ENCODE results near the gene LAMC3.

The LAMC3 gene

DNA sequence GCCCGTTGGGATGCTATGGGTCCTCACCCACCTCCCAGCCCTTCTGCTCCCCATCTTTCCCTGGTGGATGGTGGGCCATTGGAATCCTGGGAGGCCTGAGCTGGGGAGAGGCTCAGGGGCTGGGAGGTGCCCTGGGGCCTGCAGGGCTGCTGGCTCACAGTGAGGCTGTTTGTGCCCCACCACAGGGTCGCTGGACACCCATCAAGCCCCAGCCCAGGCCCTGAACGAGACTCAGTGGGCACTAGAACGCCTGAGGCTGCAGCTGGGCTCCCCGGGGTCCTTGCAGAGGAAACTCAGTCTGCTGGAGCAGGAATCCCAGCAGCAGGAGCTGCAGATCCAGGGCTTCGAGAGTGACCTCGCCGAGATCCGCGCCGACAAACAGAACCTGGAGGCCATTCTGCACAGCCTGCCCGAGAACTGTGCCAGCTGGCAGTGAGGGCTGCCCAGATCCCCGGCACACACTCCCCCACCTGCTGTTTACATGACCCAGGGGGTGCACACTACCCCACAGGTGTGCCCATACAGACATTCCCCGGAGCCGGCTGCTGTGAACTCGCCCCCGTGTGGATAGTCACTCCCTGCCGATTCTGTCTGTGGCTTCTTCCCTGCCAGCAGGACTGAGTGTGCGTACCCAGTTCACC, 82.5 kb downstream of the LAMC3 start (continued):
- TF ChIP-seq, protein P1, sequence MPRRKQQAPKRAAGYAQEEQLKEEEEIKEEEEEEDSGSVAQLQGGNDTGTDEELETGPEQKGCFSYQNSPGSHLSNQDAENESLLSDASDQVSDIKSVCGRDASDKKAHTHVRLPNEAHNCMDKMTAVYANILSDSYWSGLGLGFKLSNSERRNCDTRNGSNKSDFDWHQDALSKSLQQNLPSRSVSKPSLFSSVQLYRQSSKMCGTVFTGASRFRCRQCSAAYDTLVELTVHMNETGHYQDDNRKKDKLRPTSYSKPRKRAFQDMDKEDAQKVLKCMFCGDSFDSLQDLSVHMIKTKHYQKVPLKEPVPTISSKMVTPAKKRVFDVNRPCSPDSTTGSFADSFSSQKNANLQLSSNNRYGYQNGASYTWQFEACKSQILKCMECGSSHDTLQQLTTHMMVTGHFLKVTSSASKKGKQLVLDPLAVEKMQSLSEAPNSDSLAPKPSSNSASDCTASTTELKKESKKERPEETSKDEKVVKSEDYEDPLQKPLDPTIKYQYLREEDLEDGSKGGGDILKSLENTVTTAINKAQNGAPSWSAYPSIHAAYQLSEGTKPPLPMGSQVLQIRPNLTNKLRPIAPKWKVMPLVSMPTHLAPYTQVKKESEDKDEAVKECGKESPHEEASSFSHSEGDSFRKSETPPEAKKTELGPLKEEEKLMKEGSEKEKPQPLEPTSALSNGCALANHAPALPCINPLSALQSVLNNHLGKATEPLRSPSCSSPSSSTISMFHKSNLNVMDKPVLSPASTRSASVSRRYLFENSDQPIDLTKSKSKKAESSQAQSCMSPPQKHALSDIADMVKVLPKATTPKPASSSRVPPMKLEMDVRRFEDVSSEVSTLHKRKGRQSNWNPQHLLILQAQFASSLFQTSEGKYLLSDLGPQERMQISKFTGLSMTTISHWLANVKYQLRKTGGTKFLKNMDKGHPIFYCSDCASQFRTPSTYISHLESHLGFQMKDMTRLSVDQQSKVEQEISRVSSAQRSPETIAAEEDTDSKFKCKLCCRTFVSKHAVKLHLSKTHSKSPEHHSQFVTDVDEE (CRISPR knock-in tag; IDR thresholded peaks at IDR 0.05): no peak

- no peak for ATAC-seq
- TF ChIP-seq ZFP30 (CRISPR knock-in tag; IDR thresholded peaks at IDR 0.05): no peak
- no peak for TF ChIP-seq ARNTL (CRISPR knock-in tag; IDR thresholded peaks at IDR 0.05; ENCODE audit: borderline replicate concordance, low read depth)
- no peak for TF ChIP-seq ZNF70 (CRISPR knock-in tag; IDR thresholded peaks at IDR 0.05)
- TF ChIP-seq ISL1 (CRISPR knock-in tag; IDR thresholded peaks at IDR 0.05): no peak
- TF ChIP-seq ZNF565 (CRISPR knock-in tag; conservative IDR thresholded peaks at IDR 0.05; ENCODE audit: low read depth): no peak
- TF ChIP-seq, protein P2, sequence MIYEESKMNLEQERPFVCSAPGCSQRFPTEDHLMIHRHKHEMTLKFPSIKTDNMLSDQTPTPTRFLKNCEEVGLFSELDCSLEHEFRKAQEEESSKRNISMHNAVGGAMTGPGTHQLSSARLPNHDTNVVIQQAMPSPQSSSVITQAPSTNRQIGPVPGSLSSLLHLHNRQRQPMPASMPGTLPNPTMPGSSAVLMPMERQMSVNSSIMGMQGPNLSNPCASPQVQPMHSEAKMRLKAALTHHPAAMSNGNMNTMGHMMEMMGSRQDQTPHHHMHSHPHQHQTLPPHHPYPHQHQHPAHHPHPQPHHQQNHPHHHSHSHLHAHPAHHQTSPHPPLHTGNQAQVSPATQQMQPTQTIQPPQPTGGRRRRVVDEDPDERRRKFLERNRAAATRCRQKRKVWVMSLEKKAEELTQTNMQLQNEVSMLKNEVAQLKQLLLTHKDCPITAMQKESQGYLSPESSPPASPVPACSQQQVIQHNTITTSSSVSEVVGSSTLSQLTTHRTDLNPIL (CRISPR knock-in tag; IDR thresholded peaks at IDR 0.05; ENCODE audit: low read depth): no peak
- no peak for TF ChIP-seq PATZ1 (CRISPR knock-in tag; IDR thresholded peaks at IDR 0.05; ENCODE audit: borderline replicate concordance)
- no peak for TF ChIP-seq RARB (CRISPR knock-in tag; IDR thresholded peaks at IDR 0.05)
- no peak for TF ChIP-seq BACH2 (CRISPR knock-in tag; IDR thresholded peaks at IDR 0.05; ENCODE audit: borderline replicate concordance)
- no peak for TF ChIP-seq POU6F1 (CRISPR knock-in tag; IDR thresholded peaks at IDR 0.05; ENCODE audit: borderline replicate concordance, low read depth)
- TF ChIP-seq GLIS3 (CRISPR knock-in tag; IDR thresholded peaks at IDR 0.05): no peak
Measured at GRCh38 chr9:131092030-131092429, 83.1 kb downstream of the LAMC3 start.

DNA sequence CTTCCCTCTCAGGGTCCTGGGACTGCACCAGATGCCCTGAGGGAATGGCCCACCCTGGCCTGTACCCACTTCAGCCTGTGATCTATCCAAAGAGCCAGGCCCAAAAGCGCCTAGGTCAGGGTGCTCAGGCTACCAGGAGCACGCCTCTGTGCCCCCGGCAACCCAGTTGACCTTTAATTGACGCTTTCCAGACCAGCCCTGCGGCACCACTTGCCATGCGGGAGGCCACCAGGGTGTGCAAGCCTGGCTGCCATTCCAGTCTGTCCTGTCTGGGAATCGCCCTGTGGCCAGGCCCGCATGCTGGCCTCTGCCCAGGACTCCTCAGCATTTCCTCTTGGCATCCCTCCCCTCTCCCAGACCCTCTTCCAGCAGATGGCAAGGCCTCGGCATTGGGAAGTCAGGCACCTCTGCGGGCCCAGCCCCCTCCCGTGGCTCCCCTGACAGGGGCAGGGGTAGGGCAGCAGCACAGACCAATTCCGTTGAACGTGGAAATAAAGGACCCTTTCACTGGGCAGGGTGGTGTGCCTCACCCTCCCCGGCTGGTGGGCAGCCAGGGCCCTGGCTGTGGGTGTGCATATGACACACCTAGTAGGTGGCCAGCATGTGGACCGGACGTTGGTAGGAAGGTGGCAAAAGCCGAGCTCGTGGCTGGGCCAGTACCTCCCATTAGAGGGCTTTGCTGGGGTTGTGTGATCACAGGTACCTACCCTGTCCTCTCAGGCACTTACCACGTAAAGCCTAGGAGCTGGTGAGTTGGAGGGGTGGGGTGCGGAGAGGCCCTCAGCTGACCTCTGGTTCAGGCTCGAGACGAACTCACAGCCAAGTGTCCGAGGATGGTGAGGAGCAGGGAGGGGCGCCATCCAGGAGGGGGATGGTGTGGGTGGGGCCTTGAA, 83.8 kb downstream of the LAMC3 start:
- TF ChIP-seq, protein P1 (CRISPR knock-in tag; IDR thresholded peaks at IDR 0.05): no peak
- TF ChIP-seq ZFP30 (CRISPR knock-in tag; IDR thresholded peaks at IDR 0.05): no peak
- TF ChIP-seq ARNTL (CRISPR knock-in tag; IDR thresholded peaks at IDR 0.05; ENCODE audit: borderline replicate concordance, low read depth): no peak
- TF ChIP-seq PATZ1 (CRISPR knock-in tag; IDR thresholded peaks at IDR 0.05; ENCODE audit: borderline replicate concordance): no peak
- TF ChIP-seq ZNF70 (CRISPR knock-in tag; IDR thresholded peaks at IDR 0.05): no peak
- TF ChIP-seq ESRRG (CRISPR knock-in tag; IDR thresholded peaks at IDR 0.05): no peak
- TF ChIP-seq ZNF565 (CRISPR knock-in tag; conservative IDR thresholded peaks at IDR 0.05; ENCODE audit: low read depth): no peak
- TF ChIP-seq PPARA (CRISPR knock-in tag; IDR thresholded peaks at IDR 0.05; ENCODE audit: borderline replicate concordance): no peak
- no peak for TF ChIP-seq CSDC2 (CRISPR knock-in tag; IDR thresholded peaks at IDR 0.05)
- no peak for TF ChIP-seq ZNF8 (CRISPR knock-in tag; IDR thresholded peaks at IDR 0.05)
- TF ChIP-seq ZC3H10 (CRISPR knock-in tag; IDR thresholded peaks at IDR 0.05): no peak
- no peak for TF ChIP-seq BACH2 (CRISPR knock-in tag; IDR thresholded peaks at IDR 0.05; ENCODE audit: borderline replicate concordance)
- no peak for TF ChIP-seq GLIS3 (CRISPR knock-in tag; IDR thresholded peaks at IDR 0.05)
- TF ChIP-seq, protein P2 (CRISPR knock-in tag; IDR thresholded peaks at IDR 0.05; ENCODE audit: low read depth): no peak
- ATAC-seq: no peak
